HG02678 (cell line): Measurements from ENCODE around the gene GRID2.

Experiments used
- ATAC-seq: cut with Tn5 transposase; IDR thresholded peaks from one replicate; pipeline ENCODE4 v1.9.1; 2021; ENCODE audit warnings: mild to moderate bottlenecking, moderate library complexity; ENCODE audit not compliant: unreplicated experiment

GRID2 gene

GRCh38 chr4:93373893-93374860, 1070.4 kb downstream of the GRID2 start:
- no peak for ATAC-seq

DNA sequence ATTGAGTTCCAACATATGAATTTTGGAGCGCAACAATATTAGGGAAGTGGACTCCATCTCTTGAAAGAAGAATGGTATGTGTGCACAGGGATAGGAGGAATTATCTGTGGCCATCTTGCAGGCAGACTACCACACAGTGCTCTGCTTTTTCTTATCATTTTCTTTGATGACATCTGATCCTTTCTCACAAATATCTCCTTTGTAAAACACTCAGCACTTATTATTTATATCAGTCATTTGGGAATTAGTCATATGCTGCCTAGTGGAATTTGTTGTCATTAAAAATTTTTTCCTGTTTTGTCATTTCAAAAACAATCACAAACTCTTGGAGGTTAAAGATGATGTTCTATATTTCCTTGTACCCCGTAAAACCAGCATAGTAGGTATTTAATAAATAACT, 1080.5 kb downstream of the GRID2 start:
- no peak for ATAC-seq

DNA sequence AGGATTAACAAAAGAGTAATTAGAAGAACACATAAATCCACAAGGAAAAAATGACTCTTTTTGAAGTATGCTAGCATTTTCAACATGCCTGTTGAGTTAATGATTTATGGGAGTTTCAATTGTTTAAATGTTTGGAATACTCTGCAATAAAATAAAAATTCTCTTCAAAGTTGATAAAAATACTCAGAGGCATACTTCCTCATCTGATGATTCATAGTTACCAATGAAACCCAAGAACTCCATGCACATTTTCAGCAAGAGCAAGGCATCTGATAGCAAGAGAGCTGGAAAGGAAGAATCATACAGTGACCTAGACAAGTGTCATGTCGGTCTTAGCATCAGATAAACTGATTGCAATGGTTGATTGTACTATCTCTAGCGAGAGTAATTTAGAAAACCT, 1081.1 kb downstream of the GRID2 start:
- no peak for ATAC-seq

DNA sequence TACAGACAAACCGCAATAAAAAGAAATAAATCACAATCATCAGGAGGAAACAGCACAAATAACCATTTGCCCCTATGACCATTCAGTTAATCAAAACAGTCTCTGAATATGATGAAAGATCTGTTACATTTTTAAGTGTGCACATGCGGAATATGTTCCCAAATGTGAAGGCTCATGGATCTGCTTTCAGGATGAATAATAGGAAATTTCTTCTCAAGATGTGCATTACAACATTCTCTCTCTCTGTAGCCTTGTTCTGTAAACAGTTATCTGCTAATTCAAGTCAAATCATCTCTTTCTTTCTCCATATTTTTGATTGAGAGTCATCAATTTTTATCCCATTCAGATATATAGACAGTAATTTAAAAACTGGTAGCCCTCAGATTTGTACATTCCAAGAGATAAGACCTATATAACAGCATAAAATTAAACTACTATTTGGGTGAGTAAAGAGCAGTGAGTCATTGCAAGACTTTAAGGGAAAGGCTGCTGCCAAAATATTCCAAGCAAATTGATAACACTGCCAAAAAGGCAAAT, 1090.8 kb downstream of the GRID2 start:
- ATAC-seq, result no peak

DNA sequence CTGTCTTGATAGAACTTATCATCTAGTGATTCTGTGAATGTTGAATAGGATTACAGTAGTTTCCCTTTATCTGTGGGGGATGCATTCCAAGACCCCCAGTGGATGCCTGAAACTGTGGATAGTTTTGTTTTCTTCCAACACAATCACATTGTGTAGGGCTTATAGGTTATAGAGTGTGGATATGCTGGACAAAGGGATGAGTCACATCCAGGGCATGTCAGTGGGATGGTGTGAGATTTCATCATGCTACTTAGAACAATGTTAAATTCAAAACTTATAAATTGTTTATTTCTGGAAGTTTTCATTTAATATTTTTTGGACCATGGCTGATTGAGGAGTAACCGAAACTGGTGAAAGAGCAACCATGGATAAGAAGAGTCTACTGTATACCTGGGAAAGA, 1092.5 kb downstream of the GRID2 start:
- no peak for ATAC-seq

DNA sequence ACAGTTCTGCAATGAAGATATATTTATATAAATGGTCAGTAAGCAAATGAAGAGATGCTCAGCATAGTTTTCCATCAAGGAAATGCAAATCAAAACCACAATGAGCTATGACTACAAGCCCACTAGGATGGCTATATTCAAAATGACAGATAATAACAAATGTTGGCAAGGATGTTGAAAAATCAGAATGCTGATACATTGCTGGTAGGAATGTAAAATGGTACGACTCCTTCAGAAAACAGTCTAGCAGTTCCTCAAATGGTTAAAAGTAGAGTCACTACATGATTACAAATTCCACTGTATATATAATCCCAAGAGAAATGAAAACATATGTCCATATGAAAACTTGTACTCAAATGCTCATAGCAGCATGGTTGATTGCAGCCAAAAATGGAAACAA, 1099.8 kb downstream of the GRID2 start:
- no peak for ATAC-seq

DNA sequence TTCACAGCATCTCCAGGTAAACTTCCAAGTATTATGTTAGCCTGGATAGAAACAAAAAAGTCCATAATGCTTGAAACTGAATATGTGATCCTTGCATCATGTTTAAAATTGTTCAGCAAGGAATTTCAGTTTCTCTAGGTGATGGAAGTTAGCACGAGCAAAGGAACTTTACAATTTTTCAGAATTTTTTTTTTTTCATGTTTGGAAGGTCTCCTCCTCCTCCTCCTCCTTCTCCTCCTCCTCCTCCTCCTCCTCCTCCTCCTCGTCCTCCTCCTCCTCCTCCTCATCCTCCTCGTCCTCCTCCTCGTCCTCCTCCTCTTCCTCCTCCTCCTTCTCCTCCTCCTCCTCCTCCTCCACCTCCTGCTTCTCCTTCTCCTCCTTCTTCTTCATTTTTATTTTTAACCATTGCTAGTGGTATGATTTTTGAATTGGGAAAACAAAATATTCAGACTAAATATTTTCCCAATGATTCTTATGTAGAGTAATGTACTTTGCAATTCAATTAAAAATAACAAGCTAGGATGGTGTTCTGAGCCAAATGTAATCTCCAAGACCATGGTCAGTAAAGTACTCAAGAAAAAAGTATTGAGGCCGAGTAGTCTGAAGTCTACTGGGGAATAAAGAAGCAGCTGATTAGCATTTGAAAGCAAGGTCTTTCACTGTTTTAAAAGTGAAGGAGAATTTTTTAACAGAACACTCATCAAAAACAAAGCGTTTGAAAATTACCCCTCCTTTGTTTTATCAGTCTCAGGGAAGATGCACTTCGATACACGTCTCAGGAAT, 1103.9 kb downstream of the GRID2 start:
- no peak for ATAC-seq

DNA sequence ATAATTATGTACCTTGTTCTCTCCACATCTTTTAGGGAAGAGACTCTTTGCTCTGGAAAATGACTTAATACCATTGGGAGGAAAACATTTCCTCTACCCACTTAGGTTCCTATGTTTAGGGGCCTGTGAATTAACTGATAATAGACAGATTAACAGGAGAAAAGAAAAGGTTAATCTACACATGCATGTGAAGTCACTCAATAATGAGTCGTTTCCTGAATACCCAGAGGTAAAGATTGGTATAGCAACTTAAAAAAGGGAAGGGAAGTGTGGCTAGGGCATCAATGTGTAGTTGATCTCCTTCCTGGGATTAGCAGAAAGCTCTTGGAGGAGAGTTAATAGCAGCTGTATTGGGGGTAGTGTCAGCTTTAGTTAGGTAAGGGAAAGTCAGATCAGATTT, 1105.3 kb downstream of the GRID2 start:
- ATAC-seq, result no peak

GRCh38 chr4:93414041-93414550, 1110.3 kb downstream of the GRID2 start:
- no peak for ATAC-seq

GRCh38 chr4:93416344-93417128, 1112.8 kb downstream of the GRID2 start:
- no peak for ATAC-seq

- no peak for ATAC-seq
These were observed 1127.6 kb downstream of the GRID2 start for GRCh38 chr4:93431371-93431770.

- ATAC-seq, result no peak
These were observed 1130.1 kb downstream of the GRID2 start for GRCh38 chr4:93433840-93434239.

- ATAC-seq, result no peak
These were observed 1132.3 kb downstream of the GRID2 start for GRCh38 chr4:93436000-93436626.

GRCh38 chr4:93437991-93438390, 1134.2 kb downstream of the GRID2 start:
- no peak for ATAC-seq

- no peak for ATAC-seq
These were observed 1141.1 kb downstream of the GRID2 start for GRCh38 chr4:93444860-93445259.

- no peak for ATAC-seq
These were observed 1142.3 kb downstream of the GRID2 start for GRCh38 chr4:93446038-93446437.

DNA sequence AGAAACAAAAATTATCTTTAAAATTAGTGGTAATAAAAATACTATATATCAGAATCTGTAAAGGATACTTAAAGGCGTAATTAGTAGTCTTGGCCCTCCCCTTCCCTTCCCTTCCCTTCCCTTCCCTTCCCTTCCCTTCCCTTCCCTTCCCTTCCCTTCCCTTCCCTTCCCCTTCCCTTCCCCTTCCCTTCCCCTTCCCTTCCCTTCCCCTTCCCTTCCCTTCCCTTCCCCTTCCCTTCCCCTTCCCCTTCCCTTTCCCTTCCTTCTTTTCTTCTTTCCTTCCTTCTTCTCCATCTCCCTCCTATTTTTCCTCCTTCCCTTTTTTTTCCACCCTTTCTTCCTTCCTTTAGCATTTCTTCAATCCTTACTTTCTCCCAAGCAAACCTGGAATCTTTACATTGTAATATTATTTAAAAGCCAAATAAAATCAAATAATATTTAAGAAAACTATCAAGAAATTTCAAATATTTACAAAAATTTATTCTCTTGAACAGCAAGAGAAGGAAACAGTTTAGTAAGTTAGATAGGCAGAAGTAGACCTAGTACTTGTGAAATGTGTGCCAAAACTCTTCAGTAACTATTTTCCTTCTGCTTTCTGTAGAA, 1145.0 kb downstream of the GRID2 start:
- ATAC-seq, result no peak

DNA sequence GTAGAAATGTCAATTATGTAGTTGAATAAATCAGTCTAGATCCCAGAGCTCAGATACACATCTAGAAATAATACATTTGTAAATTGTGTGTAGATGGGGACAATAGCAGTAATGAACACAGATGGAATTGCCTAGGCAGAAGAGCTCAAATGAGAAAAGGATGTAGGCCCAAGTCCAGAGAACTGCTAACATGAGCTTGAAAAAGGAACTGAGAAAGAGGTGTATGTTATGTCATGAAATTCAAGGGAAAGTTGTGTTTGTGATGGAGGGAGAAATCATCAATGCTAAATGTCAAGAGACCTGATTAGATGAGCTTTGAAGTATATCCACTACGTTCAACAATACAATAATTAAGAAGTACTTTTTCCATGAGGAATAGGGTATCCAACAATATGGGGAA, 1148.2 kb downstream of the GRID2 start:
- ATAC-seq, result no peak

GRCh38 chr4:93461541-93461940, 1157.8 kb downstream of the GRID2 start:
- no peak for ATAC-seq

DNA sequence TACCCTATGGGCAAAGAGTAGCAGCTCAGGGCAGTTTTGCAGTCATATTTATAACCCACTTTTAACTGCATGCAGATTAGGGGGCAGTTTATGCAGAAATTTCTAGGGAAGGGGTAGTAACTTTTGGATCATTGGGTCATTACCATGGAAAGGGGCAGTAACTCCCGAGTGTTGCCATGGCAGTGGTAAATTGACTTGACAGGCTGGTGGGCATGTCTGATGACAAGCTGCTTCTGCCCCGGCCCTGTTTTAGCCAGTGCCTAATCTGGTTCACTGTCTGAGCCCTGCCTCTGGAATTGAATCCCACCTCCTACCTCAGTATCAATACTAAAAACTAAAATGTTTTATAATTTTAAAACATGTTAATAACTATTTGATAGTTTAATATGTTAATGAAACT, 1162.7 kb downstream of the GRID2 start:
- no peak for ATAC-seq
